Gastrocnemius medialis (tissue), 4 donors: ENCODE results near the gene PTPRN2.

Source experiments
- POLR2A ChIP-seq, 2 donors: fragments of 450-650 bp; IDR thresholded peaks; one replicate each; pipeline ENCODE4 v1.6.1; 2017; ENCODE audit warnings: antibody characterized with exemption in 2 of 2, mild to moderate bottlenecking in 2 of 2, moderate library complexity in 2 of 2
- TF ChIP-seq, protein P1 (sequence below), 5 experiments: fragments of 450-650 bp in 3 of 5; fragments of 200-600 bp in 2 of 5; sonication (generic) in 2 of 5; IDR thresholded peaks in 4 of 5; conservative IDR thresholded peaks in 1 of 5; 1 replicate in 4 of 5; 2 replicates in 1 of 5; pipeline ENCODE4 v1.5.1; 2016 to 2019; ENCODE audit warnings: antibody characterized with exemption in 5 of 5, mild to moderate bottlenecking in 3 of 5, moderate library complexity in 3 of 5

DNA sequence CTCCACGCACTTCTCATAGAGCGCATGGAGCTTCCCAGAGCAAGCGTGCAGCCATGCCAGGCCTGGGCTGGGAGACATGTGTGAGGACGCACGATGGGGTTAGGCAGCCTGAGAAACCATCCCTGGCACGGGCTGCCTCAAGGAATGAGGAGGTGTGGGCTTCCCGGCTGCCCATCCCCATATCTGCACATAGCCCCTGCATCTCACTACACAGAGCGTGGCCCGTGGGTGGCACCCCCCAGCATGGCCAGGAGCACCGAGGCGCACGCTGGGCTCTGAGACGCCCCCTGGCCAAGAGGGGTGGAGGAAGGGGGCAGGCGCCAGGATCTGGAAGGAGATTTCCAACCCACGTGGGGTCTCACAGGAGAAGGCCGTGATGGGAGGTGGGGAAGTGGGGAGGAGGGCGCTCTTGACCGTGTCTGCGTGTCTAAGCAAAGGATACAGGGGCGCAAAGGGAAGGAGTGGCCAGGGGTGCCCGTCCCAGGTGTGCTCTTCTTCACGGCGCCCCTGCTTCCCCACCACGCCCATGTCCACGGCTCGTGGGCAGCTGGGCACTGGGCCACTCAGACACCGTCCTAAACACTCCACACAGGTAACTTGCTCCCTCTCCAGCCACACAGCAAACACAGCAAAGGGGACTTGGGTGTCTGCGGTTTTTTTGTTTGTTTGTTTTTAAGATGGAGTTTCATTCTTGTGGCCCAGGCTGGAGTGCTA is 340.5 kb downstream of the PTPRN2 start:
- TF ChIP-seq, protein P1, sequence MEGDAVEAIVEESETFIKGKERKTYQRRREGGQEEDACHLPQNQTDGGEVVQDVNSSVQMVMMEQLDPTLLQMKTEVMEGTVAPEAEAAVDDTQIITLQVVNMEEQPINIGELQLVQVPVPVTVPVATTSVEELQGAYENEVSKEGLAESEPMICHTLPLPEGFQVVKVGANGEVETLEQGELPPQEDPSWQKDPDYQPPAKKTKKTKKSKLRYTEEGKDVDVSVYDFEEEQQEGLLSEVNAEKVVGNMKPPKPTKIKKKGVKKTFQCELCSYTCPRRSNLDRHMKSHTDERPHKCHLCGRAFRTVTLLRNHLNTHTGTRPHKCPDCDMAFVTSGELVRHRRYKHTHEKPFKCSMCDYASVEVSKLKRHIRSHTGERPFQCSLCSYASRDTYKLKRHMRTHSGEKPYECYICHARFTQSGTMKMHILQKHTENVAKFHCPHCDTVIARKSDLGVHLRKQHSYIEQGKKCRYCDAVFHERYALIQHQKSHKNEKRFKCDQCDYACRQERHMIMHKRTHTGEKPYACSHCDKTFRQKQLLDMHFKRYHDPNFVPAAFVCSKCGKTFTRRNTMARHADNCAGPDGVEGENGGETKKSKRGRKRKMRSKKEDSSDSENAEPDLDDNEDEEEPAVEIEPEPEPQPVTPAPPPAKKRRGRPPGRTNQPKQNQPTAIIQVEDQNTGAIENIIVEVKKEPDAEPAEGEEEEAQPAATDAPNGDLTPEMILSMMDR (IDR thresholded peaks at IDR 0.05 in 4 of 5, conservative IDR thresholded peaks at IDR 0.05 in 1 of 5): no peak
- TF ChIP-seq POLR2A (IDR thresholded peaks at IDR 0.05): no peak
